Mesenchymal stem cell (in vitro differentiated cells and primary cell): ENCODE data around the gene MOSPD3.

Source experiments
- DNase-seq: peaks from one replicate; pipeline ENCODE4 v3.0.0-alpha.2; 2013
- H2AFZ ChIP-seq: one replicate; pipeline ENCODE4 v1.6.1; 2013; ENCODE audit warnings: low read depth, mild to moderate bottlenecking, control low read depth, inconsistent platforms, low read length, moderate library complexity
- H2AK5ac ChIP-seq: 2 replicates; pipeline ENCODE4 v1.6.1; 2013; ENCODE audit warnings: low read length, moderate library complexity, mild to moderate bottlenecking, inconsistent platforms; ENCODE audit not compliant: severe bottlenecking
- H2BK120ac ChIP-seq: one replicate; pipeline ENCODE4 v1.6.1; 2013; ENCODE audit warnings: low read depth, mild to moderate bottlenecking, inconsistent platforms, low read length, moderate library complexity
- H2BK12ac ChIP-seq, 2 experiments: one replicate each; pipeline ENCODE4 v1.6.1; 2013; ENCODE audit warnings: inconsistent platforms in 2 of 2, low read length in 2 of 2, mild to moderate bottlenecking in 2 of 2, moderate library complexity in 2 of 2, control low read depth in 1 of 2
- H2BK15ac ChIP-seq: one replicate; pipeline ENCODE4 v1.6.1; 2013; ENCODE audit warnings: mild to moderate bottlenecking, low read depth, inconsistent platforms; ENCODE audit not compliant: poor library complexity, severe bottlenecking
- H2BK5ac ChIP-seq: 2 replicates; pipeline ENCODE4 v1.6.1; 2013; ENCODE audit warnings: low read depth, mild to moderate bottlenecking, low read length, control low read depth, inconsistent platforms; ENCODE audit not compliant: poor library complexity, severe bottlenecking
- H3K14ac ChIP-seq, 2 experiments: one replicate each; pipeline ENCODE4 v1.6.1; 2013; ENCODE audit warnings: inconsistent platforms in 2 of 2, low read length in 2 of 2, control low read depth in 1 of 2, mild to moderate bottlenecking in 1 of 2, moderate library complexity in 1 of 2
- H3K18ac ChIP-seq, 2 experiments: one replicate each; pipeline ENCODE4 v1.6.1; 2013; ENCODE audit warnings: inconsistent platforms in 2 of 2, low read length in 2 of 2, control low read depth in 1 of 2, low read depth in 1 of 2, mild to moderate bottlenecking in 1 of 2
- H3K23ac ChIP-seq, 2 experiments: one replicate each; pipeline ENCODE4 v1.6.1; 2013; ENCODE audit warnings: inconsistent platforms in 2 of 2, low read length in 2 of 2, mild to moderate bottlenecking in 2 of 2, moderate library complexity in 2 of 2, control low read depth in 1 of 2
- H3K27ac ChIP-seq: 2 replicates; pipeline ENCODE4 v1.5.1; 2013; ENCODE audit warnings: mild to moderate bottlenecking, moderate library complexity, low read length, control low read depth, inconsistent platforms; ENCODE audit not compliant: poor library complexity, severe bottlenecking
- H3K27me3 ChIP-seq, 2 experiments: 2 replicates each; pipeline versions ENCODE4 v1.6.1 to v1.7.0; 2013; ENCODE audit warnings: low read length in 2 of 2, mild to moderate bottlenecking in 2 of 2, moderate library complexity in 2 of 2, control low read depth in 1 of 2, inconsistent platforms in 1 of 2; ENCODE audit not compliant: control insufficient read depth in 1 of 2, insufficient read depth in 1 of 2
- H3K36me3 ChIP-seq, 2 experiments: 2 replicates each; pipeline versions ENCODE4 v1.6.1 to v1.7.0; 2013; ENCODE audit warnings: low read length in 2 of 2, control low read depth in 1 of 2, inconsistent platforms in 1 of 2, low read depth in 1 of 2, mild to moderate bottlenecking in 1 of 2; ENCODE audit not compliant: insufficient read depth in 2 of 2, control insufficient read depth in 1 of 2
- H3K4ac ChIP-seq, 2 experiments: one replicate each; pipeline ENCODE4 v1.6.1; 2013; ENCODE audit warnings: inconsistent platforms in 2 of 2, low read length in 2 of 2, mild to moderate bottlenecking in 2 of 2, moderate library complexity in 2 of 2, control low read depth in 1 of 2, low read depth in 1 of 2
- H3K4me1 ChIP-seq: 2 replicates; pipeline ENCODE4 v1.6.1; 2013; ENCODE audit warnings: low read depth, low read length, control low read depth; ENCODE audit not compliant: control insufficient read depth, insufficient read depth
- H3K4me2 ChIP-seq: 2 replicates; pipeline ENCODE4 v1.6.1; 2013; ENCODE audit warnings: low read length, mild to moderate bottlenecking, inconsistent platforms; ENCODE audit not compliant: poor library complexity, severe bottlenecking
- H3K4me3 ChIP-seq, 2 experiments: 2 replicates each; pipeline versions ENCODE4 v1.5.1 to v1.7.0; 2013; ENCODE audit warnings: low read length in 2 of 2, mild to moderate bottlenecking in 2 of 2, control low read depth in 1 of 2, low read depth in 1 of 2; ENCODE audit not compliant: insufficient read depth in 1 of 2
- H3K79me1 ChIP-seq: replicated peaks from 2 replicates; pipeline ENCODE4 v1.6.1; 2013; ENCODE audit warnings: mild to moderate bottlenecking, control low read depth, low read length, inconsistent platforms; ENCODE audit not compliant: poor library complexity, severe bottlenecking
- H3K9ac ChIP-seq: 2 replicates; pipeline ENCODE4 v1.7.0; 2013; ENCODE audit warnings: mild to moderate bottlenecking, low read length, moderate library complexity
- H3K9me3 ChIP-seq: 2 replicates; pipeline ENCODE4 v1.7.0; 2013; ENCODE audit warnings: mild to moderate bottlenecking, low read length; ENCODE audit not compliant: control insufficient read depth
- H4K8ac ChIP-seq: one replicate; pipeline ENCODE4 v1.6.1; 2013; ENCODE audit warnings: inconsistent platforms, mild to moderate bottlenecking, low read length, moderate library complexity
- H4K91ac ChIP-seq: one replicate; pipeline ENCODE4 v1.6.1; 2013; ENCODE audit warnings: mild to moderate bottlenecking, low read length, inconsistent platforms
- WGBS: methylation state at CpG from one replicate; pipeline ENCODE4 v1.1.7; 2013; ENCODE audit warnings: mixed read lengths; 5-methylcytosine and 5-hydroxymethylcytosine counted together

Gene MOSPD3

DNA sequence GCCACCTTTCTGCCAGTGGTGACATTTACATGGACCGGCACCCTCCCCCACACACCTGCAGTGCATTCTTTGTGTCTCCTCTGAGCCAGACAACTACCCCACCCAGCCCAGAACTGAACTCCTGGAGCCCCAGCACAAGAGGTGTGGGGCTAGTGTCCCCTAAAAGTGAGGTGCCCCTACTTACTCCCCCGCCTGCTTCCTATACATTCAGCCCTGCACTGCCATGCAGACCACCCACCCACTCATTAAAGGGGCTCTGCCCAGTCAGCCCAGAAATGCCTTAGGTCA, 40.6 kb upstream of the MOSPD3 start:
- peaks cover 9% of the 10 kb centered on the region for H3K79me1 ChIP-seq
- H3K23ac ChIP-seq, result no peak overlapping the region
- H3K27ac ChIP-seq, result no peak overlapping the region
- H3K14ac ChIP-seq, result no peak overlapping the region
- H3K27me3 ChIP-seq, result peaks cover 7 to 17% of the 10 kb centered on the region in 2 experiments
- H2AK5ac ChIP-seq, result no peak overlapping the region
- peaks cover 48% of the 10 kb centered on the region for H3K4me1 ChIP-seq
- H2BK5ac ChIP-seq, result no peak overlapping the region
- no peak overlapping the region for H3K9ac ChIP-seq
- WGBS, result 97% methylated on average over 2 of the region's 2 CpGs
- H3K4me2 ChIP-seq, result no peak overlapping the region
- no peak overlapping the region for H2BK12ac ChIP-seq
- H2BK120ac ChIP-seq, result peak overlapping the region; percentile 2
- no peaks in the 10 kb centered on the region for H3K9me3 ChIP-seq
- no peak overlapping the region for H2AFZ ChIP-seq
- H3K36me3 ChIP-seq, result peaks cover 17 to 45% of the 10 kb centered on the region in 2 experiments
- no peak overlapping the region for H3K18ac ChIP-seq
- no peak overlapping the region for H3K4ac ChIP-seq
- no peak overlapping the region for H4K8ac ChIP-seq
- H2BK15ac ChIP-seq, result no peak overlapping the region
- no peak for DNase-seq
- no peak overlapping the region for H4K91ac ChIP-seq
- H3K4me3 ChIP-seq, result no peak overlapping the region

- H4K91ac ChIP-seq, result no peak overlapping the region
- no peaks in the 10 kb centered on the region for H3K9me3 ChIP-seq
- H3K4me2 ChIP-seq, result no peak overlapping the region
- no peak overlapping the region for H2AFZ ChIP-seq
- H3K4me3 ChIP-seq, result no peak overlapping the region
- peaks cover 11% of the 10 kb centered on the region for H3K79me1 ChIP-seq
- H3K27ac ChIP-seq, result no peak overlapping the region
- no peak overlapping the region for H3K18ac ChIP-seq
- WGBS, result 90% methylated on average over 18 of the region's 20 CpGs
- peaks cover 42% of the 10 kb centered on the region for H3K4me1 ChIP-seq
- H3K9ac ChIP-seq, result no peak overlapping the region
- H3K36me3 ChIP-seq, result peaks cover 20 to 51% of the 10 kb centered on the region in 2 experiments
- DNase-seq, result no peak
- no peak overlapping the region for H2BK15ac ChIP-seq
- no peak overlapping the region for H3K4ac ChIP-seq
- H2BK12ac ChIP-seq, result no peak overlapping the region
- H3K14ac ChIP-seq, result no peak overlapping the region
- no peak overlapping the region for H2AK5ac ChIP-seq
- H2BK5ac ChIP-seq, result no peak overlapping the region
- no peak overlapping the region for H4K8ac ChIP-seq
- H3K23ac ChIP-seq, result no peak overlapping the region
- H2BK120ac ChIP-seq, result no peak overlapping the region
- H3K27me3 ChIP-seq, result peaks cover 7 to 17% of the 10 kb centered on the region in 2 experiments
Observed at GRCh38 chr7:100572281-100572948, 39.9 kb upstream of the MOSPD3 start.

DNA sequence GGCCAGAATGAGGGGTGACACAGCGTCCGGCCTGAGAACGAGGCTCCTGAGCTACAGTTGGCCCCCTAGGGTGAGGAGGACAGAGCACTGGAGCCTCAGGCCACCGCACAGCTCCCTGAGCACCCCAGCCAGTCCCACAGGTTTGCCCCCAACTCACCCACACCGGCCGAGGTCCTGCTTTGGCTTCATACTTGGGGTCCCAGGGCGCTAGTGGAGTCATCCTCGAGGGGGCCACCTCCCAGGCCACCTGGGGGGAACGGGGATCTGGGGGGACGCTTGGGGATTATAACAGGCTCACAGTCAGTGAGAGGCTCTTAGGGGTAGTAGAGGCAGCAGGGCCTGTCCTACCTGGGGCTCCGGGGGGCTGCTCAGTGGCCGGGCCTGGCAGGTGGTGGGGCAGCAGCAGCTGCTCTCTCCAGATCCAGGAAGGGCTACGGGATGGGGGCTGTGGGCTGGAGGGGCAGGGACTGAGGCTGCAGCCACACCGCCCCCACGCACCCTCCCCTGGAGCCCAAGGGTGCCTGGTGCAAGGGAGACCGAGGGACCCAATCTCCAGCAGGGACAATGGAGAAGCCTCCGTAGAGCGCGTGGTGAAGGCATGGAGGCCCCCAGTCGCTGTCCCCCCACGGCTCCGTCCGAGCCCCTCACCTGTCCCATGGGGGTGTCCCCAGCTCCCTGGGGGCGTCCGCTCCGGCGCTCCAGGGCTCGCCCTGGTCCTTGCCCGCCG, 39.2 kb upstream of the MOSPD3 start:
- H3K79me1 ChIP-seq, result peaks cover 16% of the 10 kb centered on the region
- no peak overlapping the region for H2BK15ac ChIP-seq
- H2BK12ac ChIP-seq, result no peak overlapping the region
- DNase-seq, result no peak
- H3K9ac ChIP-seq, result no peak overlapping the region
- 97% methylated on average over 30 of the region's 30 CpGs for WGBS
- H2AFZ ChIP-seq, result no peak overlapping the region
- no peak overlapping the region for H3K18ac ChIP-seq
- peaks cover 27 to 58% of the 10 kb centered on the region in 2 experiments for H3K36me3 ChIP-seq
- no peak overlapping the region for H3K23ac ChIP-seq
- H3K27ac ChIP-seq, result no peak overlapping the region
- no peak overlapping the region for H3K14ac ChIP-seq
- no peak overlapping the region for H3K4me2 ChIP-seq
- H3K4me1 ChIP-seq, result peaks cover 38% of the 10 kb centered on the region
- no peak overlapping the region for H3K4me3 ChIP-seq
- no peak overlapping the region for H3K4ac ChIP-seq
- H2BK120ac ChIP-seq, result no peak overlapping the region
- H3K9me3 ChIP-seq, result no peaks in the 10 kb centered on the region
- peaks cover 7 to 17% of the 10 kb centered on the region in 2 experiments for H3K27me3 ChIP-seq
- H2AK5ac ChIP-seq, result no peak overlapping the region
- H4K8ac ChIP-seq, result no peak overlapping the region
- H4K91ac ChIP-seq, result peak overlapping the region; percentile 52
- no peak overlapping the region for H2BK5ac ChIP-seq

- DNase-seq, result no peak
- no peak within 1 kb of the TSS for H2AK5ac ChIP-seq
- H3K23ac ChIP-seq, result no peak within 1 kb of the TSS
- peaks cover 7 to 17% of the 10 kb centered on the region in 2 experiments for H3K27me3 ChIP-seq
- no peak within 1 kb of the TSS for H2AFZ ChIP-seq
- no peak within 1 kb of the TSS for H3K14ac ChIP-seq
- H3K4me2 ChIP-seq, result no peak within 1 kb of the TSS
- peaks cover 34 to 65% of the 10 kb centered on the region in 2 experiments for H3K36me3 ChIP-seq
- H4K8ac ChIP-seq, result peak within 1 kb of the TSS; percentile 13
- H4K91ac ChIP-seq, result peak within 1 kb of the TSS; percentile 52
- H3K4me3 ChIP-seq, result no peak within 1 kb of the TSS
- no peak within 1 kb of the TSS for H3K4ac ChIP-seq
- no peak within 1 kb of the TSS for H2BK12ac ChIP-seq
- WGBS, result 92% methylated on average over 70 of the region's 70 CpGs
- H3K9me3 ChIP-seq, result no peaks in the 10 kb centered on the region
- H2BK5ac ChIP-seq, result no peak within 1 kb of the TSS
- H3K9ac ChIP-seq, result no peak within 1 kb of the TSS
- H3K79me1 ChIP-seq, result peaks cover 23% of the 10 kb centered on the region
- H2BK15ac ChIP-seq, result no peak within 1 kb of the TSS
- no peak within 1 kb of the TSS for H3K18ac ChIP-seq
- no peak within 1 kb of the TSS for H3K27ac ChIP-seq
- H3K4me1 ChIP-seq, result peaks cover 38% of the 10 kb centered on the region
- no peak within 1 kb of the TSS for H2BK120ac ChIP-seq
Observed at GRCh38 chr7:100573691-100574361, 38.5 kb upstream of the MOSPD3 start, which contains the start of gene SAP25. TSS of gene SAP25 (minus strand) at chr7:100573900. CDS start at chr7:100573742, 158 bp downstream.
